Naive B cell (primary cell): ENCODE measurements around the gene SMOC1. TPM values are rescaled to one million over a fixed set of nuclear protein-coding genes. Genes with fewer than 3 reads are reported as not detected.

Experiments
- ATAC-seq, 2 donors: fragments of 150-1000 bp; cut with Tn5 transposase; 2 replicates each; pipeline ENCODE4 v1.10.0; 2021; ENCODE audit warnings: low read depth in 2 of 2, mild to moderate bottlenecking in 2 of 2, moderate library complexity in 2 of 2
- DNase-seq: peaks from one replicate; pipeline ENCODE4 v3.0.0; 2022
- H3K27ac Mint-ChIP-seq, 6 donors: one replicate each; pipeline ENCODE4 v1.8.0; 2020 to 2022; ENCODE audit warnings: mild to moderate bottlenecking in 6 of 6, mixed read lengths in 6 of 6, moderate library complexity in 5 of 6, inconsistent platforms in 2 of 6
- H3K27me3 Mint-ChIP-seq, 3 donors: one replicate each; pipeline ENCODE4 v1.8.0; 2021 to 2022; ENCODE audit warnings: mixed read lengths in 3 of 3, mild to moderate bottlenecking in 1 of 3
- H3K36me3 Mint-ChIP-seq, 2 donors: one replicate each; pipeline ENCODE4 v1.8.0; 2020 to 2022; ENCODE audit warnings: mixed read lengths in 2 of 2, inconsistent platforms in 1 of 2, mild to moderate bottlenecking in 1 of 2
- H3K4me1 Mint-ChIP-seq, 3 donors: one replicate each; pipeline ENCODE4 v1.8.0; 2020 to 2022; ENCODE audit warnings: mixed read lengths in 3 of 3, inconsistent platforms in 1 of 3, mild to moderate bottlenecking in 1 of 3, moderate library complexity in 1 of 3
- H3K4me3 Mint-ChIP-seq, 8 donors: one replicate each; pipeline ENCODE4 v1.8.0; 2020 to 2022; ENCODE audit warnings: mild to moderate bottlenecking in 8 of 8, mixed read lengths in 8 of 8, moderate library complexity in 8 of 8, inconsistent platforms in 2 of 8
- H3K9me3 Mint-ChIP-seq, 7 donors: one replicate each; pipeline ENCODE4 v1.8.0; 2020 to 2022; ENCODE audit warnings: mixed read lengths in 7 of 7, mild to moderate bottlenecking in 5 of 7, inconsistent platforms in 2 of 7, moderate library complexity in 1 of 7
- polyA plus RNA-seq, 6 donors: library from polyadenylated mRNA; unstranded; fragments of 300-500 nt; fragmentation: Illumina TruSeq; gene quantifications; one replicate each; pipeline ENCODE4 v1.2.3, GENCODE V29; 2021; ENCODE audit warnings: low read depth in 6 of 6

SMOC1 gene
- polyA plus RNA-seq, 6 donors from 2014 or later, result not detected

- H3K4me3 Mint-ChIP-seq, result no peak overlapping the region
- no peaks in the 10 kb centered on the region for H3K9me3 Mint-ChIP-seq
- H3K27me3 Mint-ChIP-seq, result peaks cover 15 to 34% (median 22%) of the 10 kb centered on the region in 3 donors
- ATAC-seq, result no peak
- H3K4me1 Mint-ChIP-seq, result no peaks in the 10 kb centered on the region
- no peak for DNase-seq
- H3K36me3 Mint-ChIP-seq, result no peaks in the 10 kb centered on the region
- H3K27ac Mint-ChIP-seq, result no peak overlapping the region
Observed at GRCh38 chr14:70047598-70048312, 168.5 kb downstream of the SMOC1 start.

- ATAC-seq (no peak), DNase-seq (no peak)
- Mint-ChIP-seq H3K4me3 (no peak overlapping the region), H3K27me3 (peaks cover 12 to 29% (median 20%) of the 10 kb centered on the region in 3 donors), H3K9me3 (no peaks in the 10 kb centered on the region), H3K27ac (no peak overlapping the region), H3K36me3 (no peaks in the 10 kb centered on the region), H3K4me1 (no peaks in the 10 kb centered on the region)
Observed at GRCh38 chr14:70048313-70048654, 169.1 kb downstream of the SMOC1 start.

- Mint-ChIP-seq H3K4me3 (no peak overlapping the region), H3K4me1 (no peaks in the 10 kb centered on the region), H3K27ac (no peak overlapping the region), H3K36me3 (no peaks in the 10 kb centered on the region), H3K9me3 (no peaks in the 10 kb centered on the region), H3K27me3 (peaks cover 18 to 28% (median 21%) of the 10 kb centered on the region in 3 donors)
- DNase-seq (no peak), ATAC-seq (no peak)
Observed at GRCh38 chr14:70049605-70050004, 170.4 kb downstream of the SMOC1 start.

DNA sequence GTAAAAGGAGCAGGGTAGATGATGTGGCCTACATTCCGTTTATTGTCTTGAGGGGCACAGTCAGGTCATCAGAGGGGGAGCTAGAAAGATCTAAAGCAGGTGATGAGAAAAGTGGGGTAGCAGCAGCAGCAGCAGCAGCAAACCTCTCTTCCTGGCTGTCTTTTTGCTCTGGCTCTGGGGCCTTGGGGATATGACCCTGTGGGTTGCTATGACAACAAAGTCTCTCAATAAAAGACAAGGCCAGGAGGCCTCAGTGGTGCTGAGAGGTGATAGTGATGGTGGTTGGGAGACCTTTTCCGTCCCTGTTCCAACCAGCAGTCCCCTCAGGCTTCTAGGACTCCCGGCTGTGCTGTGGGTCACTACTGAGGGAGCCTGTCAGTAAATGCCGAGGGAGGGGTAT, 170.9 kb downstream of the SMOC1 start:
- ATAC-seq, result no peak
- Mint-ChIP-seq H3K27me3 (peaks cover 18 to 28% (median 21%) of the 10 kb centered on the region in 3 donors), H3K27ac (no peak overlapping the region), H3K36me3 (no peaks in the 10 kb centered on the region), H3K4me3 (peak overlapping the region in 1 of 8 donors; percentile 58), H3K4me1 (no peaks in the 10 kb centered on the region), H3K9me3 (no peaks in the 10 kb centered on the region)
- no peak for DNase-seq

GRCh38 chr14:70052990-70053389, 173.8 kb downstream of the SMOC1 start:
- no peaks in the 10 kb centered on the region for H3K36me3 Mint-ChIP-seq
- no peaks in the 10 kb centered on the region for H3K4me1 Mint-ChIP-seq
- no peak for DNase-seq
- no peak for ATAC-seq
- H3K4me3 Mint-ChIP-seq, result no peak overlapping the region
- H3K27ac Mint-ChIP-seq, result no peak overlapping the region
- peaks cover 19 to 40% (median 34%) of the 10 kb centered on the region in 3 donors for H3K27me3 Mint-ChIP-seq
- H3K9me3 Mint-ChIP-seq, result no peaks in the 10 kb centered on the region

DNA sequence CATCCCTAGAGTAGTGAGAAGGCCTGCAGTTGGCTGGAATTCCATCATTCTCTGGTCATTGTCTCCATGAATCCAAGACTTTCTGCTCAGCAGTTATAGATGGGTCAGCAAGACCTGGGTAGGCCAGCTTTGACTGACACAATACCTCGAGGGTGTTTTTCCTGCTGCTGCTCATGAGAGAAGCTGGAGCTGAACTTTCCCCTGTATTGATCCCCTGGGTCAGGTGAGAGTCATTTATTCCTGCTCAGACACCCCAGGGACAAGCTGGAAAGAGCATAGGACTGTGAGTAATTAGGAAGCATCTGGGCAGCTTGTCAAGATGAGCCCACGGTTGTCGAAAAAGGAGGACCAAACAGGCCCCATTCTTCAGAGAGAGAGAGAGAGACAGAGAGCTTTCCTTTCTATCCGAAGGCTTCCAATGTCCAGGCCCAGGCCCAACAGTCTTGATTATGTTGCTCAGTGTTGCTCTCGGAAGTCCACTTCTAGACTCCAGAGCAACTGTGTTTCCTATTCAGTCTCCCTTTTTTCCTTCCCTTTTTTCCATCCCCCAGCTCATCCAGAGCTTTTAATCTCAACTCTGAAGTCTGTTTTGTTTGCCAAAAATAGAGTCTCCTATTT, 178.4 kb downstream of the SMOC1 start:
- H3K27me3 Mint-ChIP-seq, result peaks cover 39 to 56% (median 53%) of the 10 kb centered on the region in 3 donors
- no peak overlapping the region for H3K27ac Mint-ChIP-seq
- no peak for DNase-seq
- ATAC-seq, result no peak
- H3K4me3 Mint-ChIP-seq, result no peak overlapping the region
- H3K36me3 Mint-ChIP-seq, result no peaks in the 10 kb centered on the region
- H3K9me3 Mint-ChIP-seq, result peaks cover 0 to 1% (median 0%) of the 10 kb centered on the region in 7 donors
- H3K4me1 Mint-ChIP-seq, result no peaks in the 10 kb centered on the region

DNA sequence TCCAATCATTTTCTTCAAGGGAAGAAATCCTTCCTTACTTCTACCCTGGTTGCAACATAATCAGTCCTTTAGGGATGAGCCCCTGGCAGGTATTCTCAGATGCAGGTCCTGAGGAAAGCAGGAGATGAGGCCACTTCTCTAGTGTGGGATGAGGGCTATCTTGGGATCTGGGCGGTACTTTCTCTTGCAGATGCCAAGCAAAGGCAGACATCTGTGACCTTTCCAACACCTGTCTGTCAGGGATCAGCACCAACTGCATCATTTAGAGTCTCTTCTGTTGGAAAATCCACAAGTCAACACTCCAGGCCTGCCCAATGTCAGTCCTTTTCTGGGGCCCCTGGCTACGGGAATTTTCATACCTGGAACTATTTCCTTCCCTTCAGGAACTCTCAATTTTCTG, 180.3 kb downstream of the SMOC1 start:
- H3K27ac Mint-ChIP-seq, result no peak overlapping the region
- H3K4me3 Mint-ChIP-seq, result no peak overlapping the region
- no peaks in the 10 kb centered on the region for H3K4me1 Mint-ChIP-seq
- peaks cover 28 to 68% (median 58%) of the 10 kb centered on the region in 3 donors for H3K27me3 Mint-ChIP-seq
- no peak for ATAC-seq
- H3K9me3 Mint-ChIP-seq, result peaks cover 0 to 1% (median 0%) of the 10 kb centered on the region in 7 donors
- no peaks in the 10 kb centered on the region for H3K36me3 Mint-ChIP-seq
- DNase-seq, result no peak

GRCh38 chr14:70061108-70061507, 181.9 kb downstream of the SMOC1 start:
- H3K36me3 Mint-ChIP-seq, result no peaks in the 10 kb centered on the region
- DNase-seq (no peak), ATAC-seq (no peak)
- no peak overlapping the region for H3K4me3 Mint-ChIP-seq
- no peak overlapping the region for H3K27ac Mint-ChIP-seq
- H3K9me3 Mint-ChIP-seq, result peaks cover 0 to 1% (median 0%) of the 10 kb centered on the region in 7 donors
- peaks cover 33 to 62% (median 55%) of the 10 kb centered on the region in 3 donors for H3K27me3 Mint-ChIP-seq
- no peaks in the 10 kb centered on the region for H3K4me1 Mint-ChIP-seq

GRCh38 chr14:70064136-70064865, 185.1 kb downstream of the SMOC1 start:
- H3K36me3 Mint-ChIP-seq, result no peaks in the 10 kb centered on the region
- H3K9me3 Mint-ChIP-seq, result no peaks in the 10 kb centered on the region
- peaks cover 24 to 51% (median 37%) of the 10 kb centered on the region in 3 donors for H3K27me3 Mint-ChIP-seq
- ATAC-seq (no peak), DNase-seq (no peak)
- H3K27ac Mint-ChIP-seq, result no peak overlapping the region
- H3K4me1 Mint-ChIP-seq, result no peaks in the 10 kb centered on the region
- H3K4me3 Mint-ChIP-seq, result no peak overlapping the region

- Mint-ChIP-seq H3K9me3 (no peaks in the 10 kb centered on the region), H3K4me3 (no peak overlapping the region), H3K36me3 (no peaks in the 10 kb centered on the region), H3K4me1 (no peaks in the 10 kb centered on the region), H3K27ac (no peak overlapping the region), H3K27me3 (peaks cover 17 to 31% (median 28%) of the 10 kb centered on the region in 3 donors)
- ATAC-seq, result no peak
- no peak for DNase-seq
Observed at GRCh38 chr14:70067810-70068209, 188.6 kb downstream of the SMOC1 start.

GRCh38 chr14:70069186-70069585, 190.0 kb downstream of the SMOC1 start:
- Mint-ChIP-seq H3K36me3 (no peaks in the 10 kb centered on the region), H3K4me1 (no peaks in the 10 kb centered on the region), H3K27me3 (peaks cover 17 to 25% (median 24%) of the 10 kb centered on the region in 3 donors), H3K9me3 (no peaks in the 10 kb centered on the region), H3K4me3 (no peak overlapping the region), H3K27ac (no peak overlapping the region)
- ATAC-seq (no peak), DNase-seq (no peak)

- no peak for ATAC-seq
- Mint-ChIP-seq H3K27me3 (peaks cover 29 to 39% (median 31%) of the 10 kb centered on the region in 3 donors), H3K4me1 (no peaks in the 10 kb centered on the region), H3K4me3 (no peak overlapping the region), H3K36me3 (no peaks in the 10 kb centered on the region), H3K27ac (peak overlapping the region in 1 of 6 donors; percentile 71), H3K9me3 (no peaks in the 10 kb centered on the region)
- DNase-seq, result peak; percentile 6
Observed at GRCh38 chr14:70073924-70074566, 194.8 kb downstream of the SMOC1 start.

DNA sequence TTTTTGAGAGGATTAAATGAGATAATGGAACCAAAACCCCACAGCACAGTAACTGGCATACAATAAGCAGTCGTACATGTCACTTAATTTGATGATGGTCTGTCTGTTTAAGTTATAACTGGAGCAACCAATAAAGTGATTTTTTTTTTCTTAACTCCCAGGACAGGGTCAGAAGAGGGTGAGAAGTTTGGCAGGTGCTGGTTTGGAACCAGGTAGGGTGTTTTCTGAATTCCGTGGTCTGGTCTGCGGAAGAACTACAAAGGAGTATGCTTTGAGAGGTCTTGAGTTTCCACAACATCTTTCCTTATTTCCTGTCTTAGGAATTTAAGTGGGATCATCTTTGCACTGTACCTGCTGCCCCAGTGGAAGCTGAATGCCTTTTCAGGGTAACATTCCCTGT, 197.8 kb downstream of the SMOC1 start:
- H3K27me3 Mint-ChIP-seq, result peaks cover 25 to 52% (median 42%) of the 10 kb centered on the region in 3 donors

More for the DNA sequence above, 197.8 kb downstream of the SMOC1 start:
- ATAC-seq, result no peak
- Mint-ChIP-seq H3K27ac (no peak overlapping the region), H3K4me1 (no peaks in the 10 kb centered on the region), H3K36me3 (no peaks in the 10 kb centered on the region), H3K9me3 (no peaks in the 10 kb centered on the region), H3K4me3 (no peak overlapping the region)
- no peak for DNase-seq
